GM12891 (cell line): ENCODE measurements around the gene SERPINA4.

Experiments
- DNase-seq: peaks from one replicate; pipeline ENCODE4 v3.0.0; 2011; ENCODE audit warnings: low spot score; ENCODE audit not compliant: insufficient read length
- FAIRE-seq: peaks from 2 replicates; lab custom pipeline; 2011; peaks lifted over from hg19 to GRCh38; lab: Jason Lieb, UNC
- PAX5 ChIP-seq: IDR thresholded peaks from 2 replicates; pipeline ENCODE4 v1.6.1; 2011; ENCODE audit warnings: low read length, moderate library complexity, mild to moderate bottlenecking; ENCODE audit not compliant: insufficient read depth, severe bottlenecking
- POLR2A ChIP-seq: IDR thresholded peaks from 2 replicates; pipeline ENCODE4 v1.6.1; 2011; ENCODE audit warnings: low read depth, low read length, control low read depth
- POLR2AphosphoS5 ChIP-seq: IDR thresholded peaks from 2 replicates; pipeline ENCODE4 v1.6.1; 2011; ENCODE audit warnings: low read depth, low read length, control low read depth
- POU2F2 ChIP-seq: IDR thresholded peaks from 2 replicates; pipeline ENCODE4 v1.6.1; 2011; ENCODE audit warnings: low read depth, mild to moderate bottlenecking, control low read depth, low read length, moderate library complexity
- SPI1 ChIP-seq: IDR thresholded peaks from 2 replicates; pipeline ENCODE4 v1.6.1; 2011; ENCODE audit warnings: low read depth, low read length, control low read depth
- TAF1 ChIP-seq: IDR thresholded peaks from 2 replicates; pipeline ENCODE4 v1.6.1; 2011; ENCODE audit warnings: low read depth, low read length, control low read depth

The SERPINA4 gene

DNA sequence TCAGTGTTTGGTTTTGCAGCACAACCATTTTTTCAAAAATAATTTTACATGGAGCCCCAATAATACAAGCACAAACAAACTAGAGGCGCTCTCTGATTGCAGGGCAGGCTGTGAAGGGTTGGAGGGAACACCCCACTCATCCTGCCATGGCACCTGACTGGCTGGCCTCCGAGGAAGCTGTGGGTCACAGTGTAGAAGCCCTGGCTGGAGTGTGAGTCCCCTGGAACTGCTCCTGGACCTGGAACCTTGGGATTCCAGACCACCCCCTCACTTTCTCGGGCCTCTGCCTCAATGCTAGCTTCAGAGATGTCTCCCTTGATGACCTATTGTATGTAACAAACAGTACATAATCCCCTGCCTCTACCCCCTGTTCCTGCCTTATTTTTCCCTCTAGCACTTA lies 37.1 kb upstream of the SERPINA4 start:
- FAIRE-seq (no peak), DNase-seq (no peak)
- no peak for TF ChIP-seq PAX5

DNA sequence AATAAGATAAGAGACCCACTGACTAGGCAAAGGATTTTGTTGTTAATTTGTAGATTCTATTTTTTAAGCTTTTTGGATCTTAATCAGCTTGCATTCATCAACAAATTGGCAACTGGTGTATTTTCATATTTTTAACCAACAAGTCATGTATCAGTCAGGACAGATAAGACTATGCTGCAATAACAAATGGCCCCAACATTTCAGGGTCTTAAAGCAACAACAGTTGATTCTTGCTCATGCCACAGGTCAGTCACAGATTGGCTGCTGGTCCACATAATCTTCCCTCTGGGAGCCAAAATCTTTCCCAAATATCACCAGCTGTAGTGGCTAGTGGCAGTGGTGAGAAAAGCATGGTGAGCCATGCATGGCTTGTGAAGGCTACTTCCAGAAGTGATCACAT lies 30.1 kb upstream of the SERPINA4 start:
- TF ChIP-seq POU2F2 (no peak), POLR2A (no peak), PAX5 (no peak), TAF1 (no peak), SPI1 (no peak), POLR2AphosphoS5 (no peak)
- FAIRE-seq (no peak), DNase-seq (no peak)

GRCh38 chr14:94532447-94532846 lies 28.8 kb upstream of the SERPINA4 start:
- FAIRE-seq (no peak), DNase-seq (no peak)
- TF ChIP-seq PAX5 (no peak), POU2F2 (no peak), POLR2A (no peak), TAF1 (no peak), SPI1 (no peak)

- no peak for DNase-seq
- FAIRE-seq: no peak
- TF ChIP-seq SPI1: no peak
- TF ChIP-seq PAX5: no peak
- TF ChIP-seq POLR2AphosphoS5: no peak
- TF ChIP-seq POU2F2: no peak
- TF ChIP-seq TAF1: no peak
- TF ChIP-seq POLR2A: no peak
Observed at GRCh38 chr14:94535506-94535905, 25.7 kb upstream of the SERPINA4 start.

DNA sequence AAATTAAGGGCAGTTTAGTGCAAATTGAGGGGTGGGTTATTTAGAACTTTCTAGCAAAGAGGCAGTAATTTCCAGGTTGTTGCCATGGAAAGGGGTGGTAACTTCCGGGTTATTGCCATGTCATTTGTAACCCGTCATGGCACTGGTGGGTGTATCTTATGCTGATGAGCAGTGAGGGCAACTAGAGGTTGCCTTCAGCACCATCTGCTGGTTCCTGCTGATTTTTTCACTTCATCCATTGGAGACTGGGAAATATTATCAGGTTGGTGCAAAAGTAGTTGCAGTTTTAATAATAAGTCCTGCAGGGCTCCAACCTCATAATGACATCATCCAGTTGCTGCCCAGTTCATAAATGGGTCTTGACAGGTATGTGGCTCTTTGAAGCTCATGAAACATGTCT lies 24.4 kb upstream of the SERPINA4 start:
- FAIRE-seq (no peak), DNase-seq (no peak)
- no peak for TF ChIP-seq TAF1
- TF ChIP-seq POLR2A: no peak
- no peak for TF ChIP-seq SPI1
- TF ChIP-seq POU2F2: no peak
- TF ChIP-seq PAX5: no peak
- TF ChIP-seq POLR2AphosphoS5: no peak

- DNase-seq: no peak
- TF ChIP-seq POU2F2 (no peak), SPI1 (no peak), PAX5 (no peak), TAF1 (no peak), POLR2A (no peak), POLR2AphosphoS5 (no peak)
- FAIRE-seq: no peak
Observed at GRCh38 chr14:94538070-94538740, 23.0 kb upstream of the SERPINA4 start.

DNA sequence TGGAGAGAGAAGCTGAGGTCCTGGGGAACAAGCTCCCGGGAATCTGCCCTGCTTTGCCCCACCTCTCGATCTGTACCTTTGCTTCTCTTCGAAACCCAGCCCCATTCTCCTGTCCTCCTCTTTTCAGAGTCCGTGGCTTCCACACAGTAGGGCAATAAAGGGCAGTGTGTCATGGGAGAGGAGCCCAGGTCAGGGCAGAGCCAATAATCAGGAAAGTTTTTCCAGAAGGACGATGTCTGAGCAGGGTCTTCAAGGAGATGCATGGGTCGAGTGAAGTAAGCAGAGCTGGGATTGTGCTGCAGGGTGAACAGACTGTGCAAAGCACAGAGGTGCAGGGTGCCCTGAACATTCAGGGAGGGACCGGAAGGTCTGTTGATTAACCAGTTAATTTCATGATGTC lies 22.1 kb upstream of the SERPINA4 start:
- FAIRE-seq (no peak), DNase-seq (no peak)
- TF ChIP-seq PAX5 (no peak), POU2F2 (no peak), TAF1 (no peak), POLR2AphosphoS5 (no peak), POLR2A (no peak), SPI1 (no peak)

DNA sequence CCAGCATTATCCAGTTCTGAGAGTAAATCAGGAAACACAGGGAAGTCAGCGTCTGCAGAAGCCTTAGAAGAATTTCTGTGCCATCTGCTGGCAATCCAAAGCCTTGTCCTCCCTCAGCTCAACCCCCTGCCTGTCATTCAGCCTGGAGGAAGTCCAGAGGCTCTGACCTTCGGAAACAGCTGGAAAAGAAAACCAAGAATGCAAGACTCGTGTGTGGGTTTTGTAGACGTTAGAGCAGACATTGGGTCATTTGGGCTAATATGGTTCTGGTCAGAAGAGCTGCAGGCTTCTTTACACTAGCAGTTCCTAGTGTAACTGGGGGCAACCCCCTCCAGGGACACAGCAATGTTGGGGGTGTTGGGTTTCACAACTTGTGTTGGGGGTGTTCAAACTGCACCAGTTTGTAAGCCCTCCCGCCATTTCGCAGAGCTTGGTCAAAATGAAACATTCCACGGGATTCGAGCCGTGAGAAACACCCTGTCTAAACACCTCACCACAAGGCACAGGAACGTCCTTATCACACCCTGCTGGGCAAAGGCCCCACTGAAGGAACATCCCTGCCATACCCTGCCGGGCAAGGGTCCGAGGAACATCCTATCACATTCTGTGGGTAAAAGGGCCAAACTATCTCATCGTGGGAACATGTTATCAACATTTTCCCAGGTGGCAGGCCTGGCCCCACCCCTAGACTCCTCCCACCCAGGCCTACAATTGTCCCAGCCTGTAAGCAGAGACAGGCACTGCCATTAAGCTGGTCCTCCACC lies 21.0 kb upstream of the SERPINA4 start:
- FAIRE-seq: no peak
- DNase-seq: no peak
- no peak for TF ChIP-seq TAF1
- TF ChIP-seq SPI1: no peak
- TF ChIP-seq POLR2AphosphoS5: no peak
- no peak for TF ChIP-seq PAX5
- no peak for TF ChIP-seq POU2F2
- TF ChIP-seq POLR2A: no peak

GRCh38 chr14:94541234-94541975 lies 19.8 kb upstream of the SERPINA4 start:
- DNase-seq (no peak), FAIRE-seq (no peak)
- TF ChIP-seq POLR2AphosphoS5 (no peak), PAX5 (no peak), TAF1 (no peak), POU2F2 (no peak), SPI1 (no peak), POLR2A (no peak)
